ENCODE data around the gene CLSTN2.

The CLSTN2 gene

GRCh38 chr3:140559546-140559945 is 624.6 kb downstream of the CLSTN2 start:
- Histone ChIP-seq H3K4me3 (no peak overlapping the region), H3K27me3 (no peaks in the 10 kb centered on the region), H3K4me1 (no peaks in the 10 kb centered on the region), H3K36me3 (no peaks in the 10 kb centered on the region), H3K9me3 (no peaks in the 10 kb centered on the region), H3K27ac (no peak overlapping the region)
- intact Hi-C loops (cut with DNase I; ENCODE audit: low total_unique reads), result no loop called here
- no peak for DNase-seq
- no peak for TF ChIP-seq CTCF (IDR thresholded peaks at IDR 0.05)

- no peak for DNase-seq
- no peaks in the 10 kb centered on the region for H3K36me3 ChIP-seq
- no peaks in the 10 kb centered on the region for H3K9me3 ChIP-seq
- no peak overlapping the region for H3K4me3 ChIP-seq
- intact Hi-C loops (cut with DNase I; ENCODE audit: low total_unique reads), result no loop called here
- no peaks in the 10 kb centered on the region for H3K4me1 ChIP-seq
- TF ChIP-seq CTCF (IDR thresholded peaks at IDR 0.05), result no peak
- H3K27me3 ChIP-seq, result no peaks in the 10 kb centered on the region
- no peak overlapping the region for H3K27ac ChIP-seq
Measured at GRCh38 chr3:140563206-140563760, 628.3 kb downstream of the CLSTN2 start.

GRCh38 chr3:140568131-140568530 is 633.1 kb downstream of the CLSTN2 start:
- H3K4me3 ChIP-seq, result no peak overlapping the region
- no peak for TF ChIP-seq CTCF (IDR thresholded peaks at IDR 0.05)
- no peaks in the 10 kb centered on the region for H3K27me3 ChIP-seq
- no peak for DNase-seq
- H3K27ac ChIP-seq, result no peak overlapping the region
- intact Hi-C loops (cut with DNase I; ENCODE audit: low total_unique reads), result no loop called here
- no peaks in the 10 kb centered on the region for H3K9me3 ChIP-seq
- H3K36me3 ChIP-seq, result no peaks in the 10 kb centered on the region
- peaks cover 0 to 9% (median 2%) of the 10 kb centered on the region in 4 donors for H3K4me1 ChIP-seq

DNA sequence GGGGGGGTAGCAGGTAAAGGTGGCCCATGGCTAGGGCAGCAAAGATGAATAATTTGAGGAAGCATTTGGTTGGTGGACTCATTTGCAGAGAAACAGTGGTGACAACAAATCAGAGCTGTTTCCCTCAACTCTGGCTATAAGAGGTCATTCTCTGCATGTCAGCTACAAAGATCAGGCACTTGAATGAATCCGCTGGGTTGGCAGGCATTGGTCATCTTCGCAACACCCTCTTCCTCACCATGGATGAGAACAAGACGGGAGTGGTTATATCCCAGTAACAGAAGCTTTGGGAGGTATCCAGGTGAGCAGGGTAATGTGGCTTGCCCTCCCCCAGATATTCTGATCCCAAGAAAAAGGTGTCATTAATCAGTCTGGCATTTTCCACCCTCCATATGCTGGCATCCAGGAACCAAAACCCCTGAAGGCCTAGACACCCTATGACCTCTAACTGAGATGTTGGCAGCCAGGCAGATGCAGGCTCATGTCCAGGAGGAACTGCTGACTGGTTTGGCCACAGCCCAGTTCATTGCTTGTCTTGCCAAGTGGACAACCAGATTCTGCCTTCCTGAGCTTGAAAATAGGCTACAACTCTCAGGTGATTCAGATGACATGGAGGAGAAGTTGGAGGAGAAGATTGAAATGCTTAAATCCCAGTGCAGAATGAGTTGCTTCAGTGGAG is 634.0 kb downstream of the CLSTN2 start:
- no peak for DNase-seq
- H3K4me1 ChIP-seq, result peaks cover 0 to 9% (median 2%) of the 10 kb centered on the region in 4 donors
- no peaks in the 10 kb centered on the region for H3K9me3 ChIP-seq
- no peaks in the 10 kb centered on the region for H3K27me3 ChIP-seq
- no peaks in the 10 kb centered on the region for H3K36me3 ChIP-seq
- H3K27ac ChIP-seq, result no peak overlapping the region
- no peak overlapping the region for H3K4me3 ChIP-seq
- no peak for TF ChIP-seq CTCF (IDR thresholded peaks at IDR 0.05)
- intact Hi-C loops (cut with DNase I; ENCODE audit: low total_unique reads), result no loop called here

GRCh38 chr3:140570602-140571001 is 635.6 kb downstream of the CLSTN2 start:
- intact Hi-C loops (cut with DNase I; ENCODE audit: low total_unique reads), result no loop called here
- DNase-seq, result no peak
- no peak overlapping the region for H3K4me3 ChIP-seq
- no peaks in the 10 kb centered on the region for H3K36me3 ChIP-seq
- H3K9me3 ChIP-seq, result no peaks in the 10 kb centered on the region
- TF ChIP-seq CTCF (IDR thresholded peaks at IDR 0.05), result no peak
- H3K27ac ChIP-seq, result no peak overlapping the region
- H3K27me3 ChIP-seq, result no peaks in the 10 kb centered on the region
- peaks cover 0 to 9% (median 2%) of the 10 kb centered on the region in 4 donors for H3K4me1 ChIP-seq

Measured in tibial artery (tissue), 4 donors.